ENCODE measurements around the gene SLC17A3. TPM values are rescaled to one million over a fixed set of nuclear protein-coding genes. Genes with fewer than 3 reads are reported as not detected.

The SLC17A3 gene
- total RNA-seq, 2 donors from 2014 or later, result 0.63 TPM; not detected in 1

GRCh38 chr6:25903467-25904099, 29.5 kb upstream of the SLC17A3 start:
- ATAC-seq (ENCODE audit: insufficient number of reproducible peaks, low FRiP score, low read depth), result no peak
- no peaks in the 10 kb centered on the region for H3K36me3 ChIP-seq
- no peak for DNase-seq (ENCODE audit: low spot score)
- H3K4me1 ChIP-seq (ENCODE audit: control insufficient read depth in 1 of 2, low read depth in 2 of 2), result no peaks in the 10 kb centered on the region
- H3K4me3 ChIP-seq, result no peak overlapping the region
- H3K27me3 ChIP-seq (replicated peaks; ENCODE audit: insufficient read depth), result no peaks in the 10 kb centered on the region
- no peaks in the 10 kb centered on the region for H3K9me3 ChIP-seq
- H3K27ac ChIP-seq, result no peak overlapping the region
- TF ChIP-seq CTCF (IDR thresholded peaks at IDR 0.05), result no peak

- Histone ChIP-seq H3K4me1 (ENCODE audit: control insufficient read depth in 1 of 2, low read depth in 2 of 2) (no peaks in the 10 kb centered on the region), H3K36me3 (no peaks in the 10 kb centered on the region), H3K27ac (no peak overlapping the region), H3K4me3 (no peak overlapping the region), H3K27me3 (replicated peaks; ENCODE audit: insufficient read depth) (no peaks in the 10 kb centered on the region), H3K9me3 (no peaks in the 10 kb centered on the region)
- ATAC-seq (ENCODE audit: insufficient number of reproducible peaks, low FRiP score, low read depth) (no peak), DNase-seq (ENCODE audit: low spot score) (no peak)
- no peak for TF ChIP-seq CTCF (IDR thresholded peaks at IDR 0.05)
Measured at GRCh38 chr6:25902071-25902470, 28.0 kb upstream of the SLC17A3 start.

GRCh38 chr6:25900843-25901242, 26.8 kb upstream of the SLC17A3 start:
- Histone ChIP-seq H3K4me3 (no peak overlapping the region), H3K27ac (no peak overlapping the region), H3K36me3 (no peaks in the 10 kb centered on the region), H3K27me3 (replicated peaks; ENCODE audit: insufficient read depth) (no peaks in the 10 kb centered on the region), H3K4me1 (ENCODE audit: control insufficient read depth in 1 of 2, low read depth in 2 of 2) (no peaks in the 10 kb centered on the region), H3K9me3 (no peaks in the 10 kb centered on the region)
- no peak for DNase-seq (ENCODE audit: low spot score)
- no peak for TF ChIP-seq CTCF (IDR thresholded peaks at IDR 0.05)
- ATAC-seq (ENCODE audit: insufficient number of reproducible peaks, low FRiP score, low read depth), result no peak

GRCh38 chr6:25899580-25900408, 25.8 kb upstream of the SLC17A3 start:
- no peak for TF ChIP-seq CTCF (IDR thresholded peaks at IDR 0.05)
- H3K27ac ChIP-seq, result no peak overlapping the region
- no peaks in the 10 kb centered on the region for H3K9me3 ChIP-seq
- DNase-seq (ENCODE audit: low spot score) (no peak), ATAC-seq (ENCODE audit: insufficient number of reproducible peaks, low FRiP score, low read depth) (no peak)
- no peaks in the 10 kb centered on the region for H3K27me3 ChIP-seq (replicated peaks; ENCODE audit: insufficient read depth)
- no peaks in the 10 kb centered on the region for H3K4me1 ChIP-seq (ENCODE audit: control insufficient read depth in 1 of 2, low read depth in 2 of 2)
- no peak overlapping the region for H3K4me3 ChIP-seq
- no peaks in the 10 kb centered on the region for H3K36me3 ChIP-seq

- no peak for ATAC-seq (ENCODE audit: insufficient number of reproducible peaks, low FRiP score, low read depth)
- H3K9me3 ChIP-seq, result no peaks in the 10 kb centered on the region
- H3K27ac ChIP-seq, result no peak overlapping the region
- no peaks in the 10 kb centered on the region for H3K4me1 ChIP-seq (ENCODE audit: control insufficient read depth in 1 of 2, low read depth in 2 of 2)
- H3K27me3 ChIP-seq (replicated peaks; ENCODE audit: insufficient read depth), result no peaks in the 10 kb centered on the region
- TF ChIP-seq CTCF (IDR thresholded peaks at IDR 0.05), result no peak
- H3K4me3 ChIP-seq, result no peak overlapping the region
- DNase-seq (ENCODE audit: low spot score), result no peak
- no peaks in the 10 kb centered on the region for H3K36me3 ChIP-seq
Measured at GRCh38 chr6:25899123-25899522, 25.1 kb upstream of the SLC17A3 start.
